ELF-1 (cell line): Measurements from ENCODE around the gene GRHPR.

Source experiments
- DNase-seq: peaks from one replicate; pipeline ENCODE4 v3.0.0-alpha.2; 2016; ENCODE audit warnings: low read depth, low spot score

GRHPR gene

GRCh38 chr9:37480759-37481158 lies 58.3 kb downstream of the GRHPR start:
- no peak for DNase-seq

GRCh38 chr9:37485389-37486255 lies 63.1 kb downstream of the GRHPR start, which contains the start of gene POLR1E:
POLR1E (plus strand) TSS chr9:37485948; CDS start chr9:37486048, 100 bp downstream.
- DNase-seq, result peak; percentile 98

GRCh38 chr9:37486256-37486615 lies 63.7 kb downstream of the GRHPR start:
- DNase-seq, result peak; percentile 20
